Lower leg skin (tissue), 3 donors: ENCODE results near the gene TRMT11.

Experiments
- POLR2A ChIP-seq, 2 donors: fragments of 450-650 bp; IDR thresholded peaks; one replicate each; pipeline ENCODE4 v1.6.1; 2016 to 2017; ENCODE audit warnings: antibody characterized with exemption in 2 of 2, mild to moderate bottlenecking in 1 of 2, moderate library complexity in 1 of 2
- TF ChIP-seq, protein P1 (sequence below), 3 donors: fragments of 450-650 bp; IDR thresholded peaks; one replicate each; pipeline ENCODE4 v1.5.1; 2016; ENCODE audit warnings: antibody characterized with exemption in 3 of 3, mild to moderate bottlenecking in 3 of 3, moderate library complexity in 2 of 3

GRCh38 chr6:125948455-125948854 lies 37.9 kb upstream of the TRMT11 start:
- TF ChIP-seq, protein P1, sequence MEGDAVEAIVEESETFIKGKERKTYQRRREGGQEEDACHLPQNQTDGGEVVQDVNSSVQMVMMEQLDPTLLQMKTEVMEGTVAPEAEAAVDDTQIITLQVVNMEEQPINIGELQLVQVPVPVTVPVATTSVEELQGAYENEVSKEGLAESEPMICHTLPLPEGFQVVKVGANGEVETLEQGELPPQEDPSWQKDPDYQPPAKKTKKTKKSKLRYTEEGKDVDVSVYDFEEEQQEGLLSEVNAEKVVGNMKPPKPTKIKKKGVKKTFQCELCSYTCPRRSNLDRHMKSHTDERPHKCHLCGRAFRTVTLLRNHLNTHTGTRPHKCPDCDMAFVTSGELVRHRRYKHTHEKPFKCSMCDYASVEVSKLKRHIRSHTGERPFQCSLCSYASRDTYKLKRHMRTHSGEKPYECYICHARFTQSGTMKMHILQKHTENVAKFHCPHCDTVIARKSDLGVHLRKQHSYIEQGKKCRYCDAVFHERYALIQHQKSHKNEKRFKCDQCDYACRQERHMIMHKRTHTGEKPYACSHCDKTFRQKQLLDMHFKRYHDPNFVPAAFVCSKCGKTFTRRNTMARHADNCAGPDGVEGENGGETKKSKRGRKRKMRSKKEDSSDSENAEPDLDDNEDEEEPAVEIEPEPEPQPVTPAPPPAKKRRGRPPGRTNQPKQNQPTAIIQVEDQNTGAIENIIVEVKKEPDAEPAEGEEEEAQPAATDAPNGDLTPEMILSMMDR (IDR thresholded peaks at IDR 0.05) = no peak
- TF ChIP-seq POLR2A (IDR thresholded peaks at IDR 0.05) = no peak
